ENCODE measurements around the gene REEP5. TPM values are rescaled to one million over a fixed set of nuclear protein-coding genes. Genes with fewer than 3 reads are reported as not detected.
"Not testable (repeated sequence)": the region's sequence is repeated elsewhere in the genome, so short reads cannot be mapped to it uniquely, and the experiment has no call there.

REEP5 gene
- total RNA-seq, 2 donors from 2014 or later: 61.0 to 164 TPM

DNA sequence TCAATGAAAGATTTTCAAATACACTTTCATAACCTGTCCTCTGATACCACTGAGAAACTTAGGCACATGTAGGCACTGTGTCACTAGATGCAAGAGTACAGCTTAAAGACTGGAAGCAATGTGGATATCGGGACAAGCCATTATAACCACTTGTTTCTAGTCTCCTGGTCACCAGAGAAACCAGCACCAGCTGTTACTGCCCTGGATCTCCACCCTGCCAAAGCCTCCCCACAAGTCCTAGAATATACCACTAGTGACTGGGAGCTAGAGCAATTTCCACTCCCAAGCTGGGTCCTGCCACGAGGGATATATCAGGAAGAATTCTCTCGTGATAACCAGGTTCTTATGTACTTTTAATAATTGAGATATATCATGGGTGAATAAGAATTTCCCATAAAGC, 19.5 kb downstream of the REEP5 start:
- no peaks in the 10 kb centered on the region for H3K9me3 ChIP-seq
- no peaks in the 10 kb centered on the region for H3K27me3 ChIP-seq (replicated peaks; ENCODE audit: insufficient read depth)
- no peaks in the 10 kb centered on the region for H3K4me1 ChIP-seq (replicated peaks)
- TF ChIP-seq POLR2A (IDR thresholded peaks at IDR 0.05): no peak
- TF ChIP-seq, protein P1, sequence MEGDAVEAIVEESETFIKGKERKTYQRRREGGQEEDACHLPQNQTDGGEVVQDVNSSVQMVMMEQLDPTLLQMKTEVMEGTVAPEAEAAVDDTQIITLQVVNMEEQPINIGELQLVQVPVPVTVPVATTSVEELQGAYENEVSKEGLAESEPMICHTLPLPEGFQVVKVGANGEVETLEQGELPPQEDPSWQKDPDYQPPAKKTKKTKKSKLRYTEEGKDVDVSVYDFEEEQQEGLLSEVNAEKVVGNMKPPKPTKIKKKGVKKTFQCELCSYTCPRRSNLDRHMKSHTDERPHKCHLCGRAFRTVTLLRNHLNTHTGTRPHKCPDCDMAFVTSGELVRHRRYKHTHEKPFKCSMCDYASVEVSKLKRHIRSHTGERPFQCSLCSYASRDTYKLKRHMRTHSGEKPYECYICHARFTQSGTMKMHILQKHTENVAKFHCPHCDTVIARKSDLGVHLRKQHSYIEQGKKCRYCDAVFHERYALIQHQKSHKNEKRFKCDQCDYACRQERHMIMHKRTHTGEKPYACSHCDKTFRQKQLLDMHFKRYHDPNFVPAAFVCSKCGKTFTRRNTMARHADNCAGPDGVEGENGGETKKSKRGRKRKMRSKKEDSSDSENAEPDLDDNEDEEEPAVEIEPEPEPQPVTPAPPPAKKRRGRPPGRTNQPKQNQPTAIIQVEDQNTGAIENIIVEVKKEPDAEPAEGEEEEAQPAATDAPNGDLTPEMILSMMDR (IDR thresholded peaks at IDR 0.05): no peak
- TF ChIP-seq POLR2AphosphoS5 (IDR thresholded peaks at IDR 0.05): no peak
- no peak overlapping the region for H3K27ac ChIP-seq
- intact Hi-C loops (cut with DNase I): no loop called here
- no peaks in the 10 kb centered on the region for H3K36me3 ChIP-seq
- 91% methylated on average over 3 of the region's 3 CpGs for WGBS
- no peak overlapping the region for H3K4me3 ChIP-seq
- DNase-seq (ENCODE audit: low spot score): no peak

DNA sequence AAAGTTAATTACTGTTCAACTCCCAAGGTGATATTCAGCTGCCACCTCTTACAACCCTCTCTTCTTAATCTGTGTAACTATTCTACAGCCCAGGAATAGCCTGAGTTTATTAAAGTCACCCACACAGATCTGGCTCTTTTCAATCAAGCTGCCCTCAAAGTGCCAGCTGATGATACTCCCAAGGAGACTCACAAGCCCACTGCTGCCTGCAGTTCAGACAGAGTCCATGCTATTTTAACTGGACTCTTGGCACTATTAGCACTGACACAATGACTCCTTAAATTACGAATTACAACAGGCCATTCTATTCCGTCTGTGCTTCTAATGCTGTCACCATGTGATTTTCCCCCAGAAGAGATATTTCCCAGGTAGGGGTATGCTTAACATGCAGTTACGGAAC, 26.3 kb downstream of the REEP5 start:
- WGBS: 85% methylated on average over 3 of the region's 3 CpGs
- TF ChIP-seq, protein P1 (IDR thresholded peaks at IDR 0.05): no peak
- TF ChIP-seq POLR2AphosphoS5 (IDR thresholded peaks at IDR 0.05): no peak
- TF ChIP-seq POLR2A (IDR thresholded peaks at IDR 0.05): no peak
- Histone ChIP-seq H3K4me3 (no peak overlapping the region), H3K9me3 (no peaks in the 10 kb centered on the region), H3K27ac (no peak overlapping the region), H3K4me1 (replicated peaks) (no peaks in the 10 kb centered on the region), H3K27me3 (replicated peaks; ENCODE audit: insufficient read depth) (no peaks in the 10 kb centered on the region), H3K36me3 (no peaks in the 10 kb centered on the region)
- no peak for DNase-seq (ENCODE audit: low spot score)
- intact Hi-C loops (cut with DNase I): no loop called here

DNA sequence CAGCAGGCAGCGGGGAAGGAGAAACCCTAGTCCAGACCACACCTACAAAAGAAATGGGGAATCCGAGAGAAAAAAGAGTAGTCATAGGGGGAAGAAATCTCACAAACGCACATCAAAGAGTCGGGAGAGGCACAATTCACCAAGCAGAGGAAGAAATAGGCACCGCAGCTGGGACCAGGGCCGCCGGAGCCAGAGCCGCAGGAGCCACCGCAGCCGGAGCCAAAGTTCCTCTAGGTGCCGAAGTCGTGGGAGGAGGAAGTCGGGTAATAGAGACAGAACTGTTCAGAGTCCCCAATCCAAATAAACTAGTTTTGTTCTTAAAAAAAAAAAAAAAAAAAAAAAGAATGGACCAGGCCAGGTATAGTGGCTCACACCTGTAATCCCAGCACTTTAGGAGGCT, 29.3 kb downstream of the REEP5 start:
- intact Hi-C loops (cut with DNase I): no loop called here
- H3K27ac ChIP-seq: no peak overlapping the region
- H3K4me3 ChIP-seq: no peak overlapping the region
- TF ChIP-seq POLR2AphosphoS5 (IDR thresholded peaks at IDR 0.05) (no peak), POLR2A (IDR thresholded peaks at IDR 0.05) (no peak)
- TF ChIP-seq, protein P1 (IDR thresholded peaks at IDR 0.05): no peak
- no peaks in the 10 kb centered on the region for H3K27me3 ChIP-seq (replicated peaks; ENCODE audit: insufficient read depth)
- H3K4me1 ChIP-seq (replicated peaks): no peaks in the 10 kb centered on the region
- no peak for DNase-seq (ENCODE audit: low spot score)
- no peaks in the 10 kb centered on the region for H3K36me3 ChIP-seq
- H3K9me3 ChIP-seq: no peaks in the 10 kb centered on the region
- 97% methylated on average over 13 of the region's 13 CpGs for WGBS

DNA sequence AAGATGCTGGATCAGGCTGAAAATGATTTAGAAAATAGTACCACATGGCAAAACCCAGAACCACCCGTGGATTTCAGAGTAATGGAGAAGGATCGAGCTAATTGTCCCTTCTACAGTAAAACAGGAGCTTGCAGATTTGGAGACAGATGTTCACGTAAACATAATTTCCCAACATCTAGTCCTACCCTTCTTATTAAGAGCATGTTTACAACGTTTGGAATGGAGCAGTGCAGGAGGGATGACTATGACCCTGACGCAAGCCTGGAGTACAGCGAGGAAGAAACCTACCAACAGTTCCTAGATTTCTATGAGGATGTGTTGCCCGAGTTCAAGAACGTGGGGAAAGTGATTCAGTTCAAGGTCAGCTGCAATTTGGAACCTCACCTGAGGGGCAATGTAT, 30.0 kb downstream of the REEP5 start:
- WGBS: 91% methylated on average over 8 of the region's 8 CpGs
- H3K4me3 ChIP-seq; H3K27ac ChIP-seq; H3K27me3 ChIP-seq (replicated peaks; ENCODE audit: insufficient read depth); intact Hi-C loops (cut with DNase I); DNase-seq (ENCODE audit: low spot score); H3K36me3 ChIP-seq; H3K9me3 ChIP-seq; H3K4me1 ChIP-seq (replicated peaks): not testable (repeated sequence)

DNA sequence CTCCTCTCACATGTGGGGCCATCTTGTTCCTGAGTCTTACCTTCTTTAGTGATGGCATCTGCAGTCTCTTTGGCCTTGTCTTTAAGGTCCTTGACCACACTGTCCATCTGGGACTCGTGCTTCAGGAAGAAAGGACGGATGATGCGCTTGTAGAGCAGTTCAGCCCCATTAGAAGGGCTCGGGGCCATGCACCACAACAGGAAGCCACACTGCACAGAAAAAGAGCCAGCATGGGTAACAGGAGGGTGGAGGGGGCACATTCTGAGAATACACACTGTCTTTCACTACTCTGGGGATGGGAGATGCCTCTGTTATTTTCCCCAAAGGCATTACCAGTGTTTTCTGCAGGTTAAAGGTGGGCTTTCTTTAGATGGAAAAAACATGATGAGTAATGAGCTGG, 35.1 kb downstream of the REEP5 start:
- Histone ChIP-seq H3K9me3 (no peaks in the 10 kb centered on the region), H3K27me3 (replicated peaks; ENCODE audit: insufficient read depth) (no peaks in the 10 kb centered on the region), H3K36me3 (no peaks in the 10 kb centered on the region), H3K27ac (no peak overlapping the region), H3K4me1 (replicated peaks) (peaks cover 7% of the 10 kb centered on the region), H3K4me3 (no peak overlapping the region)
- TF ChIP-seq, protein P1 (IDR thresholded peaks at IDR 0.05): no peak
- TF ChIP-seq POLR2A (IDR thresholded peaks at IDR 0.05): no peak
- TF ChIP-seq POLR2AphosphoS5 (IDR thresholded peaks at IDR 0.05): no peak
- intact Hi-C loops (cut with DNase I): no loop called here
- WGBS: 94% methylated on average over 4 of the region's 4 CpGs
- no peak for DNase-seq (ENCODE audit: low spot score)
